ENCODE data around the gene KLC3.

DNA sequence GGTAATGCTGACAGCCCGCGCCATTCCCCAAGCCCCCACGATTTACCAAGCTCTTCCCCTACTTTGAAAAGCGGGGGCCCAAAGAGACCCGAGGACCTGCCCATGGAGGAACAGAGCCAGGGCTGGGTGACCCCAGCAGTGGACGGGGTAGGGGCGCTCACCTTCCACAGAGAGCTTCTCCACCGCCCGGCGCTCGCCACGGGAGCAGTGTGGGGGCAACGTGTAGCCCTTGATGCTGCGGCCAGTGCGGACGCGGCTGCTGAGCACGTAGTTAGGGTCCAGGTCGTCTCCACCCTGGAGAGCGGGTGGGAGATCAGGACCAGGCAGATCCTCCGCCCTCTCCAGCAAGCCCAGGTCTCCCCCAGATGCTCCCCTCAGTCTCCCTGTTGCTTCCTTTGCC lies 25.2 kb upstream of the KLC3 start:
- TF ChIP-seq EZH2phosphoT487 (IDR thresholded peaks at IDR 0.05; ENCODE audit: borderline replicate concordance, low read length): no peak
- TF ChIP-seq, protein P1, sequence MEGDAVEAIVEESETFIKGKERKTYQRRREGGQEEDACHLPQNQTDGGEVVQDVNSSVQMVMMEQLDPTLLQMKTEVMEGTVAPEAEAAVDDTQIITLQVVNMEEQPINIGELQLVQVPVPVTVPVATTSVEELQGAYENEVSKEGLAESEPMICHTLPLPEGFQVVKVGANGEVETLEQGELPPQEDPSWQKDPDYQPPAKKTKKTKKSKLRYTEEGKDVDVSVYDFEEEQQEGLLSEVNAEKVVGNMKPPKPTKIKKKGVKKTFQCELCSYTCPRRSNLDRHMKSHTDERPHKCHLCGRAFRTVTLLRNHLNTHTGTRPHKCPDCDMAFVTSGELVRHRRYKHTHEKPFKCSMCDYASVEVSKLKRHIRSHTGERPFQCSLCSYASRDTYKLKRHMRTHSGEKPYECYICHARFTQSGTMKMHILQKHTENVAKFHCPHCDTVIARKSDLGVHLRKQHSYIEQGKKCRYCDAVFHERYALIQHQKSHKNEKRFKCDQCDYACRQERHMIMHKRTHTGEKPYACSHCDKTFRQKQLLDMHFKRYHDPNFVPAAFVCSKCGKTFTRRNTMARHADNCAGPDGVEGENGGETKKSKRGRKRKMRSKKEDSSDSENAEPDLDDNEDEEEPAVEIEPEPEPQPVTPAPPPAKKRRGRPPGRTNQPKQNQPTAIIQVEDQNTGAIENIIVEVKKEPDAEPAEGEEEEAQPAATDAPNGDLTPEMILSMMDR (conservative IDR thresholded peaks at IDR 0.05; ENCODE audit: low read depth, low read length): no peak
